HFFc6 (cell line): ENCODE results near the gene NBDY. TPM values are rescaled to one million over a fixed set of nuclear protein-coding genes. Genes with fewer than 3 reads are reported as not detected.

Experiments
- DNase-seq: peaks from one replicate; pipeline ENCODE4 v3.0.0-alpha.2; 2018
- H3K27ac Mint-ChIP-seq: 2 replicates; pipeline ENCODE4 v1.8.0; 2020; ENCODE audit warnings: mild to moderate bottlenecking, mixed read lengths
- H3K27me3 Mint-ChIP-seq: 2 replicates; pipeline ENCODE4 v1.8.0; 2021; ENCODE audit warnings: mild to moderate bottlenecking, moderate library complexity, mixed read lengths; ENCODE audit not compliant: insufficient read depth
- H3K36me3 Mint-ChIP-seq: 2 replicates; pipeline ENCODE4 v1.8.0; 2021; ENCODE audit warnings: low read depth, mixed read lengths
- H3K4me1 Mint-ChIP-seq: 2 replicates; pipeline ENCODE4 v1.8.0; 2020; ENCODE audit warnings: low read depth, mixed read lengths
- H3K4me3 Mint-ChIP-seq: 2 replicates; pipeline ENCODE4 v1.8.0; 2020; ENCODE audit warnings: mild to moderate bottlenecking, moderate library complexity, mixed read lengths
- H3K9me3 Mint-ChIP-seq: 2 replicates; pipeline ENCODE4 v1.8.0; 2020; ENCODE audit warnings: mild to moderate bottlenecking, mixed read lengths
- total RNA-seq, 6 experiments: library from RNA; stranded (reverse); fragmentation: NEBNext Ultra II Directional; extraction: Animal tissue kit (Norgen Biotek cat#: 25700); gene quantifications; 2 replicates in 1 of 6; 3 replicates in 5 of 6; pipeline ENCODE4 v1.2.3, GENCODE V29; 2021
- TF ChIP-seq, protein P1 (sequence below): fragments of 200-600 bp; sonication (generic); IDR thresholded peaks from 2 replicates; pipeline ENCODE4 v1.5.0; 2021; ENCODE audit warnings: antibody characterized with exemption, mild to moderate bottlenecking

NBDY gene
- total RNA-seq, 6 experiments from 2014 or later: 61.2 to 78.7 (median 68.3) TPM

DNA sequence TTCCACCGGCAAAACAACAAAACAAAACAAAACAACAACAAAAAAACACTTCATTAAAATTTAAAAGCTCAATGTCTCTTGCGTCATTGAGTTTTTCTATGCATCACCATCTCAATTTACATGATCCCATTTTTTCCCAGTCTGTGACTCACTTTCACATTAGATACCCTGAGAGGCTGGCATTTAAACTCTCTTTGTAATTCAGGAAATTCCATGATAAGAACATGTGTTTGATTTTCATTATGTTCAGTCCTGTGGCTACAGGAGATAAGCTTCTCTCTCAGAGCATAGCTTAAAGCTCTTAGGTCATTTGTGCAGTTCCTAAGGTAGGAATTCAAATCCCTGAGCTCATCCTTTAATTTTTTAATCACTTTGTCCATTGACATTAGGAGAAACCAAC lies 104.6 kb downstream of the NBDY start:
- H3K27me3 Mint-ChIP-seq: no peaks in the 10 kb centered on the region
- no peak overlapping the region for H3K4me3 Mint-ChIP-seq
- no peak overlapping the region for H3K27ac Mint-ChIP-seq
- TF ChIP-seq, protein P1, sequence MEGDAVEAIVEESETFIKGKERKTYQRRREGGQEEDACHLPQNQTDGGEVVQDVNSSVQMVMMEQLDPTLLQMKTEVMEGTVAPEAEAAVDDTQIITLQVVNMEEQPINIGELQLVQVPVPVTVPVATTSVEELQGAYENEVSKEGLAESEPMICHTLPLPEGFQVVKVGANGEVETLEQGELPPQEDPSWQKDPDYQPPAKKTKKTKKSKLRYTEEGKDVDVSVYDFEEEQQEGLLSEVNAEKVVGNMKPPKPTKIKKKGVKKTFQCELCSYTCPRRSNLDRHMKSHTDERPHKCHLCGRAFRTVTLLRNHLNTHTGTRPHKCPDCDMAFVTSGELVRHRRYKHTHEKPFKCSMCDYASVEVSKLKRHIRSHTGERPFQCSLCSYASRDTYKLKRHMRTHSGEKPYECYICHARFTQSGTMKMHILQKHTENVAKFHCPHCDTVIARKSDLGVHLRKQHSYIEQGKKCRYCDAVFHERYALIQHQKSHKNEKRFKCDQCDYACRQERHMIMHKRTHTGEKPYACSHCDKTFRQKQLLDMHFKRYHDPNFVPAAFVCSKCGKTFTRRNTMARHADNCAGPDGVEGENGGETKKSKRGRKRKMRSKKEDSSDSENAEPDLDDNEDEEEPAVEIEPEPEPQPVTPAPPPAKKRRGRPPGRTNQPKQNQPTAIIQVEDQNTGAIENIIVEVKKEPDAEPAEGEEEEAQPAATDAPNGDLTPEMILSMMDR: no peak
- no peak for DNase-seq
- H3K9me3 Mint-ChIP-seq: no peaks in the 10 kb centered on the region
- H3K36me3 Mint-ChIP-seq: no peaks in the 10 kb centered on the region
- no peaks in the 10 kb centered on the region for H3K4me1 Mint-ChIP-seq

DNA sequence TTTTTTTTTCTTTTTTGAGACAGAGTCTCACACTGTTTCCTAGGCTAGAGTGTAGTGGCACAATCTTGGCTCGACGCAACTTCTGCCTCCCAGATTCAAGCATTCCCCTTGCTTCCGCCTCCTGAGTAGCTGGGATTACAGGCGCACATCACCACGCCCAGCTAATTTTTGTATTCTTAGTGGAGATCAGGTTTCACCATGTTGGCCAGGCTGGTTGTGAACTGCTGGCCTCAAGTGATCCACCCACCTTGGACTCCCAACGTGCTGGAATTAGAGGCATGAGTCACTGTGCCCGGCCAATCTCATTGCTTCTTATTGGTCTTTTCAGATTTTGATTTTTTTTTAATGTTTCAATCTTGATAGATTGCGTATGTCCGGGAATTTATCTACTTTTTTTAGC lies 124.4 kb downstream of the NBDY start:
- TF ChIP-seq, protein P1: no peak
- DNase-seq: no peak
- Mint-ChIP-seq H3K36me3 (no peaks in the 10 kb centered on the region), H3K27me3 (peaks cover 3% of the 10 kb centered on the region), H3K4me3 (no peak overlapping the region), H3K27ac (no peak overlapping the region), H3K4me1 (no peaks in the 10 kb centered on the region), H3K9me3 (no peaks in the 10 kb centered on the region)

DNA sequence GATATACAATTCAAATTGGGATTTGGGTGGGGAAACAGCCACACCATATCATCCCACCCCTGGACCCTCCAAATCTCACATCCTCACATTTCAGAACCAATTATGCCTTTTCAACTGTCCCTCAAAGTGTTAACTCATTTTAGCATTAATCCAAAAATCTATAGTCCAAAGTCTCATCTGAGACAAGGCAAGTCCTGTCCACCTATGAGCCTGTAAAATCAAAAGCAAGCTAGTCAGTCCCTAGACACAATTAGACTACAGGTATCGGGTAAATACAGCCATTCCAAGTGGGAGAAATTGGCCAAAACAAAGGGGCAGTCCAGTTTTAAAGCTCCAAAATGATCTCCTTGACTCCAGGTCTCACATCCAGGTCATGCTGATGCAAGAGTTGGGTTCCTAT lies 128.0 kb downstream of the NBDY start:
- TF ChIP-seq, protein P1: no peak
- H3K4me1 Mint-ChIP-seq: no peaks in the 10 kb centered on the region
- H3K27me3 Mint-ChIP-seq: peaks cover 5% of the 10 kb centered on the region
- H3K36me3 Mint-ChIP-seq: no peaks in the 10 kb centered on the region
- H3K4me3 Mint-ChIP-seq: no peak overlapping the region
- H3K27ac Mint-ChIP-seq: no peak overlapping the region
- H3K9me3 Mint-ChIP-seq: no peaks in the 10 kb centered on the region
- no peak for DNase-seq

DNA sequence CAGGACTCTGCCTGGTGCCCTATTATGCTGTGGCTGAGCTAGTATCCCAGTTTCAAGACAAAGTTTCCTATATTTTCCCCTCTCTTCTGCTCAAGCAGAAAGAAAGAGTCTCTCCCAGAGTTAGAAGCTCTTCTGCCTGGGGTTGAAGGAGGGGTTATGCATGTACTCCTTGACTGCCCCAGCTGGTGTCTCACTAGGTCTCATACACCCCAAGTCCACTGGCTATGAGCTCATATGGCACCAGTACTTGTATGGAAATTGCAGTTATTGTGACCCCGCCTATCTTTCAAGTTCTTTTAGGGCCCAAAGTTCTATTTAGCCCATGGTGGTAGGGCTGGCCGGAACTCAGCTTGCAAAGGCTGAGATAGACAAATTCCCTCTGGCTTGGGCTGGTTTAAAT lies 131.8 kb downstream of the NBDY start:
- H3K27me3 Mint-ChIP-seq: peaks cover 7% of the 10 kb centered on the region
- no peaks in the 10 kb centered on the region for H3K4me1 Mint-ChIP-seq
- DNase-seq: no peak
- H3K4me3 Mint-ChIP-seq: no peak overlapping the region
- H3K27ac Mint-ChIP-seq: no peak overlapping the region
- no peaks in the 10 kb centered on the region for H3K36me3 Mint-ChIP-seq
- TF ChIP-seq, protein P1: no peak
- no peaks in the 10 kb centered on the region for H3K9me3 Mint-ChIP-seq

Other genes with a start within 250 kb of the NBDY start
- 10 to 100 TPM; 33.3 to 47.4 (median 39.3) TPM for gene UBQLN2, start 165.6 kb upstream of the NBDY start, total RNA-seq